ENCODE measurements around the gene UNC50.

The UNC50 gene

GRCh38 chr2:98583276-98583675, 25.1 kb upstream of the UNC50 start:
- no peaks in the 10 kb centered on the region for H4K20me1 ChIP-seq (ENCODE audit: insufficient read depth, low read length)
- no peak overlapping the region for H3K4me2 ChIP-seq (ENCODE audit: insufficient read depth, low read length)
- H3K4me3 ChIP-seq (ENCODE audit: low read depth in 1 of 2, low read length in 2 of 2) = no peak overlapping the region
- no peak overlapping the region for H3K27ac ChIP-seq (ENCODE audit: low read length)
- H3K79me2 ChIP-seq (ENCODE audit: insufficient read depth, low read length) = no peaks in the 10 kb centered on the region
- H2AFZ ChIP-seq (ENCODE audit: low read depth, low read length) = no peak overlapping the region
- TF ChIP-seq, protein P1, sequence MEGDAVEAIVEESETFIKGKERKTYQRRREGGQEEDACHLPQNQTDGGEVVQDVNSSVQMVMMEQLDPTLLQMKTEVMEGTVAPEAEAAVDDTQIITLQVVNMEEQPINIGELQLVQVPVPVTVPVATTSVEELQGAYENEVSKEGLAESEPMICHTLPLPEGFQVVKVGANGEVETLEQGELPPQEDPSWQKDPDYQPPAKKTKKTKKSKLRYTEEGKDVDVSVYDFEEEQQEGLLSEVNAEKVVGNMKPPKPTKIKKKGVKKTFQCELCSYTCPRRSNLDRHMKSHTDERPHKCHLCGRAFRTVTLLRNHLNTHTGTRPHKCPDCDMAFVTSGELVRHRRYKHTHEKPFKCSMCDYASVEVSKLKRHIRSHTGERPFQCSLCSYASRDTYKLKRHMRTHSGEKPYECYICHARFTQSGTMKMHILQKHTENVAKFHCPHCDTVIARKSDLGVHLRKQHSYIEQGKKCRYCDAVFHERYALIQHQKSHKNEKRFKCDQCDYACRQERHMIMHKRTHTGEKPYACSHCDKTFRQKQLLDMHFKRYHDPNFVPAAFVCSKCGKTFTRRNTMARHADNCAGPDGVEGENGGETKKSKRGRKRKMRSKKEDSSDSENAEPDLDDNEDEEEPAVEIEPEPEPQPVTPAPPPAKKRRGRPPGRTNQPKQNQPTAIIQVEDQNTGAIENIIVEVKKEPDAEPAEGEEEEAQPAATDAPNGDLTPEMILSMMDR (IDR thresholded peaks at IDR 0.05; ENCODE audit: borderline replicate concordance, extremely low read depth, low read length, poor library complexity, severe bottlenecking) = no peak
- no peak for TF ChIP-seq EZH2 (IDR thresholded peaks at IDR 0.05; ENCODE audit: borderline replicate concordance, low read depth, low read length, severe bottlenecking)
- DNase-seq (no peak), ATAC-seq (ENCODE audit: insufficient read depth, low read depth) (no peak)
- H3K9me3 ChIP-seq (ENCODE audit: insufficient read depth, low read length, severe bottlenecking) = no peaks in the 10 kb centered on the region
- no peak overlapping the region for H3K9ac ChIP-seq (ENCODE audit: low read depth, low read length)
- no peaks in the 10 kb centered on the region for H3K27me3 ChIP-seq (ENCODE audit: insufficient read depth, low read length, poor library complexity)
- peaks cover 58% of the 10 kb centered on the region for H3K36me3 ChIP-seq (ENCODE audit: insufficient read depth, low read length)
- no peaks in the 10 kb centered on the region for H3K4me1 ChIP-seq (ENCODE audit: insufficient read depth, low read length)

DNA sequence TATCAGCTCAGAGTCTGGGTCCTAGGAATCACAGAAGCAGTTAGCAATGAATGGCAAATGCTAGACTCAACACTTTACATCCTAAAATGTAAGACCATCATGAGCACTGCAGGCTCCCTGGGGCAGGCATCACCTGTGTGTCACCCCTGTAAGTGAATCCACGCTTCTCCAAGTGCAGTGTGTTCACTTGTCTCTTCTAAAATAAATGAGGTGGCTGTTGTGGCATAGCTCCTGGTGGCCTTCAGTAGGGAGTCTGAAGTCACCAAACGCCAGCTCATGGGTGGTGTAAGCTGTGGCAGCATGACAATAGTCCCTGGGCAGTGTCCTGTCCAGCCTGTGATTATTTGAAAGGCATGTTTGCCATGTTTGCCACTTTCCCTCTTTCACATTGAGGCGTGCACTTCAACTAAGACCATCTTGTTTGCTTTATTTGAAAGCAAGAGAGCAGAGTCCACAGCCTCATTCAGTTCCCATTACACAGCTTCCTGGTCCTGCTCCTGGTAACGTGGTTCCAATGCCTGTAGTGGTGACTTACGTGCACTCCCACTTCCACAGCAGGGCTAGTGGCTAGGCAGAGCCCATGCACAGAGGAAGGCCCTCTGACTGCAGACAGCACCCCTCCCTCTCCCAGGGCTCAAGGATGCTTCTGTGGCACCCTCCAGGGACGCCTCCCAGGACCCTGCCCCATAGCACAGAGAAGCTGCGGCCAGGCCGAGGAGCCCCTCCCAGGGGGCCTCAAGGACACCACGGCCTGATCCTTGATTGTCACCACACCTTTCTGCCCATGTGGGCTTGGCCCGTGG, 24.4 kb upstream of the UNC50 start:
- Histone ChIP-seq H3K27ac (ENCODE audit: low read length) (no peak overlapping the region), H3K9ac (ENCODE audit: low read depth, low read length) (no peak overlapping the region)

GRCh38 chr2:98585386-98585785, 23.0 kb upstream of the UNC50 start:
- ATAC-seq (ENCODE audit: insufficient read depth, low read depth) (no peak), DNase-seq (no peak)
- H2AFZ ChIP-seq (ENCODE audit: low read depth, low read length) = no peak overlapping the region
- no peak overlapping the region for H3K4me2 ChIP-seq (ENCODE audit: insufficient read depth, low read length)
- no peaks in the 10 kb centered on the region for H4K20me1 ChIP-seq (ENCODE audit: insufficient read depth, low read length)
- no peaks in the 10 kb centered on the region for H3K27me3 ChIP-seq (ENCODE audit: insufficient read depth, low read length, poor library complexity)
- H3K27ac ChIP-seq (ENCODE audit: low read length) = no peak overlapping the region
- H3K9me3 ChIP-seq (ENCODE audit: insufficient read depth, low read length, severe bottlenecking) = no peaks in the 10 kb centered on the region
- no peak overlapping the region for H3K9ac ChIP-seq (ENCODE audit: low read depth, low read length)
- no peaks in the 10 kb centered on the region for H3K79me2 ChIP-seq (ENCODE audit: insufficient read depth, low read length)
- TF ChIP-seq, protein P1 (IDR thresholded peaks at IDR 0.05; ENCODE audit: borderline replicate concordance, extremely low read depth, low read length, poor library complexity, severe bottlenecking) = no peak
- peaks cover 11% of the 10 kb centered on the region for H3K4me1 ChIP-seq (ENCODE audit: insufficient read depth, low read length)
- H3K36me3 ChIP-seq (ENCODE audit: insufficient read depth, low read length) = peaks cover 49% of the 10 kb centered on the region
- no peak overlapping the region for H3K4me3 ChIP-seq (ENCODE audit: low read depth in 1 of 2, low read length in 2 of 2)

More for the DNA sequence above, 24.4 kb upstream of the UNC50 start:
- no peak for DNase-seq
- ATAC-seq (ENCODE audit: insufficient read depth, low read depth) = no peak
- H3K4me3 ChIP-seq (ENCODE audit: low read depth in 1 of 2, low read length in 2 of 2) = no peak overlapping the region
- peaks cover 4% of the 10 kb centered on the region for H3K4me1 ChIP-seq (ENCODE audit: insufficient read depth, low read length)
- no peaks in the 10 kb centered on the region for H3K79me2 ChIP-seq (ENCODE audit: insufficient read depth, low read length)
- no peaks in the 10 kb centered on the region for H4K20me1 ChIP-seq (ENCODE audit: insufficient read depth, low read length)
- peaks cover 53% of the 10 kb centered on the region for H3K36me3 ChIP-seq (ENCODE audit: insufficient read depth, low read length)
- no peaks in the 10 kb centered on the region for H3K27me3 ChIP-seq (ENCODE audit: insufficient read depth, low read length, poor library complexity)
- no peak for TF ChIP-seq EZH2 (IDR thresholded peaks at IDR 0.05; ENCODE audit: borderline replicate concordance, low read depth, low read length, severe bottlenecking)
- TF ChIP-seq, protein P1 (IDR thresholded peaks at IDR 0.05; ENCODE audit: borderline replicate concordance, extremely low read depth, low read length, poor library complexity, severe bottlenecking) = no peak
- H3K9me3 ChIP-seq (ENCODE audit: insufficient read depth, low read length, severe bottlenecking) = no peaks in the 10 kb centered on the region
- H3K4me2 ChIP-seq (ENCODE audit: insufficient read depth, low read length) = no peak overlapping the region
- no peak overlapping the region for H2AFZ ChIP-seq (ENCODE audit: low read depth, low read length)
